HEK293T (cell line): ENCODE measurements around the gene FER.

Experiments
- CTCF ChIA-PET: fragments of 350-600 bp; formaldehyde crosslinking; extraction: SDS; loops from one replicate; lab custom pipeline; 2021; ENCODE audit warnings: antibody characterized with exemption, inconsistent platforms; lab: Yijun Ruan, JAX
- POLR2A ChIA-PET: fragments of 350-600 bp; formaldehyde crosslinking; extraction: SDS; loops from one replicate; lab custom pipeline; 2020; ENCODE audit warnings: antibody characterized with exemption, inconsistent platforms; lab: Yijun Ruan, JAX
- DNase-seq: peaks from one replicate; pipeline ENCODE4 v3.0.0; 2012; ENCODE audit warnings: mixed read lengths; ENCODE audit errors: extremely low spot score
- ARNT ChIP-seq: fragments of 450-650 bp; IDR thresholded peaks from 2 replicates; pipeline ENCODE4 v1.6.1; 2017; ENCODE audit warnings: mild to moderate bottlenecking
- BHLHE40 ChIP-seq: fragments of 450-650 bp; IDR thresholded peaks from 2 replicates; pipeline ENCODE4 v1.6.1; 2016; ENCODE audit warnings: mild to moderate bottlenecking, moderate library complexity, borderline replicate concordance
- CTBP1 ChIP-seq: fragments of 450-650 bp; IDR thresholded peaks from 2 replicates; pipeline ENCODE4 v1.6.1; 2016; ENCODE audit warnings: borderline replicate concordance
- ELF4 ChIP-seq: fragments of 450-650 bp; IDR thresholded peaks from 2 replicates; pipeline ENCODE4 v1.6.1; 2017; ENCODE audit warnings: antibody characterized with exemption
- FOXA1 ChIP-seq: fragments of 450-650 bp; IDR thresholded peaks from 2 replicates; pipeline ENCODE4 v1.6.1; 2016; ENCODE audit warnings: mild to moderate bottlenecking
- FOXK2 ChIP-seq: fragments of 450-650 bp; IDR thresholded peaks from 2 replicates; pipeline ENCODE4 v1.6.1; 2016; ENCODE audit warnings: mild to moderate bottlenecking
- FOXM1 ChIP-seq: fragments of 450-650 bp; IDR thresholded peaks from 2 replicates; pipeline ENCODE4 v1.6.1; 2017; ENCODE audit warnings: mild to moderate bottlenecking, borderline replicate concordance
- HDGF ChIP-seq: fragments of 450-650 bp; IDR thresholded peaks from 2 replicates; pipeline ENCODE4 v1.6.1; 2017; ENCODE audit warnings: antibody characterized with exemption, borderline replicate concordance
- L3MBTL2 ChIP-seq: fragments of 450-650 bp; conservative IDR thresholded peaks from 2 replicates; pipeline ENCODE4 v1.6.1; 2016; ENCODE audit warnings: mild to moderate bottlenecking
- LEF1 ChIP-seq: fragments of 450-650 bp; IDR thresholded peaks from 2 replicates; pipeline ENCODE4 v1.6.1; 2017; ENCODE audit warnings: mild to moderate bottlenecking, borderline replicate concordance
- NFRKB ChIP-seq: fragments of 450-650 bp; IDR thresholded peaks from 2 replicates; pipeline ENCODE4 v1.6.1; 2016; ENCODE audit warnings: mild to moderate bottlenecking, moderate library complexity
- PKNOX1 ChIP-seq: fragments of 450-650 bp; IDR thresholded peaks from 2 replicates; pipeline ENCODE4 v1.6.1; 2016
- SP1 ChIP-seq: fragments of 450-650 bp; IDR thresholded peaks from 2 replicates; pipeline ENCODE4 v1.6.1; 2017
- SUZ12 ChIP-seq: fragments of 450-650 bp; IDR thresholded peaks from 2 replicates; pipeline ENCODE4 v1.6.1; 2016; ENCODE audit warnings: mild to moderate bottlenecking
- TARDBP ChIP-seq: fragments of 450-650 bp; IDR thresholded peaks from 2 replicates; pipeline ENCODE4 v1.6.1; 2016
- ZNF384 ChIP-seq: fragments of 450-650 bp; IDR thresholded peaks from 2 replicates; pipeline ENCODE4 v1.6.1; 2016

FER gene

GRCh38 chr5:108940506-108940905 lies 192.8 kb downstream of the FER start:
- ChIA-PET CTCF (no interaction called here), POLR2A (interaction anchor here (0.9 kb wide), 1 partner anchor 470 kb away, joined by 3 read pairs; the partner anchor contains the start of gene PJA2)
- TF ChIP-seq FOXK2, result no peak
- TF ChIP-seq TARDBP, result no peak
- no peak for TF ChIP-seq ARNT
- TF ChIP-seq CTBP1, result no peak
- no peak for TF ChIP-seq FOXM1
- no peak for TF ChIP-seq SUZ12
- TF ChIP-seq SP1, result no peak

DNA sequence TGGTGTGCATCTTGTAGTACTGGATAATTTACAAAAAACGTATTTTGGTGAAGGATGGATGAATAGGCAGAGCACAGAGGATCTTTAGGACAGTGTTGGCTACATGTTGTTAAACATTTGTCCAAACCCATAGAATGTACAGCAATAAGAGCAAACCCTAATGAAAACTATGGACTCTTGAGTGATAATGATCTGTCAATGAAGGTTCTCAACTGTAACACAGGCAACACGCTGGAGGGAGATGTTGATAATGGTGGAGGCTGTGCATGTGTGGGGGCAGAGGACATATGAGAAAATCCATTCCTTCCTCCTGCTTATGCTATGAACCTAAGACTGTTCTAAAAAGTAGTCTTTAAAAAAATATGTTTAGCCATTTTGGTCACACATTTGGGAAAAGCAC lies 194.0 kb downstream of the FER start:
- DNase-seq, result no peak
- TF ChIP-seq SP1, result no peak
- TF ChIP-seq HDGF, result no peak
- TF ChIP-seq BHLHE40, result no peak
- TF ChIP-seq SUZ12, result no peak
- no peak for TF ChIP-seq FOXM1
- no peak for TF ChIP-seq CTBP1
- no peak for TF ChIP-seq ZNF384
- no peak for TF ChIP-seq L3MBTL2
- no peak for TF ChIP-seq NFRKB
- no peak for TF ChIP-seq PKNOX1
- TF ChIP-seq FOXK2, result no peak
- TF ChIP-seq ARNT, result no peak
- no peak for TF ChIP-seq LEF1
- TF ChIP-seq FOXA1, result no peak
- CTCF ChIA-PET, result no interaction called here
- POLR2A ChIA-PET, result interaction anchor here (0.9 kb wide), 1 partner anchor 468 kb away, joined by 3 read pairs; the partner anchor contains the start of gene PJA2

More at GRCh38 chr5:108940506-108940905, 192.8 kb downstream of the FER start:
- DNase-seq, result no peak

DNA sequence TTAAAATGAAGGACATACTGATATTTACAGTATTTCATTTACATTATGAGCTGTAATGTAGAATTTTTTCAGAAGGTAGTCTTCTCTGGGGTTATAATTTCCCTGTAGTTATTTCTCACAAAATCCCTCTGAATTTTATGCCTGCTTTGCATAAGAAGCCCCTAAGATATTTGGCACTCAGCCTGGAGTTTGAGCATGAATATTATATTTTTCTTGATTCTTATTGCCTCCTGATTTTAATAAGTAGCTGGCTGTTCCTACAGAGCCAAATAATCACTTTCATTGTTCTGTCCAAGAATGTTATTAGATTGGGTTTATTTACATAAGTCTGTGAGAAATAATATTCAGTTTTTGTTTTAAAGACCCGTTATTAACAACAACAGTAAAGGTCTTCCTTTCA lies 195.0 kb downstream of the FER start:
- POLR2A ChIA-PET, result no interaction called here
- no peak for DNase-seq
- TF ChIP-seq CTBP1 (no peak), HDGF (no peak), PKNOX1 (no peak), ELF4 (no peak), NFRKB (no peak), L3MBTL2 (no peak), BHLHE40 (no peak), ARNT (no peak), TARDBP (no peak), SP1 (no peak), LEF1 (no peak), FOXM1 (no peak), ZNF384 (no peak)
- CTCF ChIA-PET, result no interaction called here

DNA sequence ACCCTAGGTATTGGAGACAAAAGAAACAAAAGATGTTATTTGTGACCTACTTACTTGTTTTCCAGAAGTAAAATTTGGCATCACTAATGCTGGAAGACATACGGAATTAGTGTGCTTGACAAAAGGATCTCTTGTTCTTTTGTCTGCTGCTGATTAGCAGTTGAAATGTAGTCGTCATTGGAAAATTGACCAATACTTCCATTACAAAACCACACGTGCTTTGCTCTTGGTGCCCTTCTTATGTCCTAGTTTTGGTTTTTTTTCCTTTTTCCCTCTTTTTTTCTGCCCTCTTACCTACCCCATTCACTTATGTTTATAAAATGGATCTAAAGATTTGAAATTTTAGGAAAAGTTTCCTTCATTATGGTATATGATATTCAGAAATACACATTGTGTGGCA lies 197.4 kb downstream of the FER start:
- no peak for TF ChIP-seq ZNF384
- TF ChIP-seq TARDBP, result no peak
- no peak for TF ChIP-seq SP1
- TF ChIP-seq FOXK2, result no peak
- TF ChIP-seq LEF1, result no peak
- TF ChIP-seq BHLHE40, result no peak
- TF ChIP-seq PKNOX1, result no peak
- TF ChIP-seq NFRKB, result no peak
- TF ChIP-seq SUZ12, result no peak
- no peak for TF ChIP-seq HDGF
- TF ChIP-seq L3MBTL2, result no peak
- no peak for TF ChIP-seq FOXA1
- TF ChIP-seq ELF4, result no peak
- TF ChIP-seq ARNT, result no peak
- no peak for TF ChIP-seq FOXM1
- CTCF ChIA-PET, result no interaction called here

DNA sequence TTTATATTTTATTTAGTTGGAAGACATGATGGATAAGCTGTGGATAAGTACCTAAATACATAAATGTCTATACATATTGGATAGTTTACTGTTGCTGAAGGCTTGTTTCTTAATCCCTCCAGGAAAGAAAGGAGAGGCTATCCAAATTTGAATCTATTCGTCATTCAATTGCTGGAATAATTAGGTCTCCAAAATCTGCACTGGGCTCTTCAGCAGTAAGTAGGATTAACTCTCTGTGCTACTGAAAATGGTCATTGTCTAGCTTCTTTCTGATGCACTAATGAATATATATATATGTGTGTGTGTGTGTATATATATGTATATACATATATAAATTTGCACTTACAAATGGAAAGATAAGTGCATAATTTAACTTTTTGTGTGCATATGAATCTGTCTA lies 198.3 kb downstream of the FER start:
- POLR2A ChIA-PET, result no interaction called here
- CTCF ChIA-PET, result no interaction called here
- TF ChIP-seq ARNT (no peak), FOXM1 (no peak)
- DNase-seq, result no peak

More for the DNA sequence above, 197.4 kb downstream of the FER start:
- POLR2A ChIA-PET, result no interaction called here
- no peak for DNase-seq

- CTCF ChIA-PET, result no interaction called here
- DNase-seq, result no peak
- TF ChIP-seq SUZ12 (no peak), SP1 (no peak), BHLHE40 (no peak), L3MBTL2 (no peak), PKNOX1 (no peak), LEF1 (no peak), ZNF384 (no peak), TARDBP (no peak), ARNT (no peak), CTBP1 (no peak), FOXK2 (no peak), FOXA1 (no peak), FOXM1 (no peak), HDGF (no peak), NFRKB (no peak), ELF4 (no peak)
- POLR2A ChIA-PET, result no interaction called here
These were observed 199.5 kb downstream of the FER start for GRCh38 chr5:108947164-108947563.
